SU-DHL-6 (cell line): ENCODE data around the gene SCN3B.

Experiments
- EZH2phosphoT487 ChIP-seq: fragments of 200-600 bp; sonication (generic), shearing (Covaris generic); conservative IDR thresholded peaks from 2 replicates; pipeline ENCODE4 v1.6.1; 2018; ENCODE audit warnings: mild to moderate bottlenecking, antibody characterized with exemption, low read length, moderate library complexity, mixed read lengths
- TF ChIP-seq, protein P1 (sequence below): fragments of 200-600 bp; sonication (generic); IDR thresholded peaks from one replicate; pipeline ENCODE4 v1.5.1; 2017; ENCODE audit warnings: antibody characterized with exemption, mild to moderate bottlenecking, low read length, moderate library complexity; ENCODE audit not compliant: insufficient read depth, poor library complexity, severe bottlenecking

DNA sequence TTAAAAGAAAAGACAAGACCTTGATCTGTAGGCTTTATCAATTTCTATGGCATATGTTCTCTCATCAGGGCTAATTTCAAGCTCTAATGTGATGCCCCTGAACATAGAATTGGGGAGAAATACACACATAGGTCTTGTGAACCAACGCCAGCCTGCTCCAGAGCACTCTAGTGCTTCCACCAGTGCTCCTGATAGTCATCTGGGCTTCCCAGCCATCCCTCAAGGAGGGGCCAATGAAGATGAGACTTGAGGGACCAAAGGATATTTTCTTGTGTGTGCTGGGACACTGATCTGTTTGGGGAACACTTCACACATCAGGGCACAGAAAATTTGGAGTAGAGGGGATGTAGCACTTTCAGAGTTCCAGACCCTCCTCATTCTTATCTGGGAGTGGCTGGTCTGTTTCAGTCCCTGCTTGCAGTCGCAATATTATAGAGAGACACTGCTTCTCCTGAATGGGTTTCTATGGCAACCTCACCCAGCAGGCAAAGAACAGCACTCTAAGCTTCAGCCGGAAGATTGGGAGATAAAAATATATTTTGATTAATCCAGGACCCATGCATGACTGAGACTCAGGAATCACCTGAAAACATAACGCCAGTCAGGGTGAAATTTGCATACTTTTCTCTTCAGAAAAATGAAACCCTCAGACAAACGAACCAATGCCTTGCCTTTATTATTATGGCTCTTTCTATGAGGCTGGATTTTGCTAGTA, 28.4 kb upstream of the SCN3B start:
- TF ChIP-seq, protein P1, sequence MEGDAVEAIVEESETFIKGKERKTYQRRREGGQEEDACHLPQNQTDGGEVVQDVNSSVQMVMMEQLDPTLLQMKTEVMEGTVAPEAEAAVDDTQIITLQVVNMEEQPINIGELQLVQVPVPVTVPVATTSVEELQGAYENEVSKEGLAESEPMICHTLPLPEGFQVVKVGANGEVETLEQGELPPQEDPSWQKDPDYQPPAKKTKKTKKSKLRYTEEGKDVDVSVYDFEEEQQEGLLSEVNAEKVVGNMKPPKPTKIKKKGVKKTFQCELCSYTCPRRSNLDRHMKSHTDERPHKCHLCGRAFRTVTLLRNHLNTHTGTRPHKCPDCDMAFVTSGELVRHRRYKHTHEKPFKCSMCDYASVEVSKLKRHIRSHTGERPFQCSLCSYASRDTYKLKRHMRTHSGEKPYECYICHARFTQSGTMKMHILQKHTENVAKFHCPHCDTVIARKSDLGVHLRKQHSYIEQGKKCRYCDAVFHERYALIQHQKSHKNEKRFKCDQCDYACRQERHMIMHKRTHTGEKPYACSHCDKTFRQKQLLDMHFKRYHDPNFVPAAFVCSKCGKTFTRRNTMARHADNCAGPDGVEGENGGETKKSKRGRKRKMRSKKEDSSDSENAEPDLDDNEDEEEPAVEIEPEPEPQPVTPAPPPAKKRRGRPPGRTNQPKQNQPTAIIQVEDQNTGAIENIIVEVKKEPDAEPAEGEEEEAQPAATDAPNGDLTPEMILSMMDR: no peak
- TF ChIP-seq EZH2phosphoT487: no peak
